Smooth muscle cell (in vitro differentiated cells): Measurements from ENCODE around the gene AP5Z1. TPM values are rescaled to one million over a fixed set of nuclear protein-coding genes. Genes with fewer than 3 reads are reported as not detected.

ENCODE experiments used
- DNase-seq: peaks from one replicate; lab custom pipeline; 2025; ENCODE audit not compliant: unreplicated experiment; lab: John Stamatoyannopoulos, UW
- H2AFZ ChIP-seq: fragments of 200-600 bp; sonication (generic); 2 replicates; pipeline ENCODE4 v1.6.0; 2016; ENCODE audit warnings: antibody characterized with exemption, low read depth, mild to moderate bottlenecking
- H3F3A ChIP-seq: fragments of 200-600 bp; sonication (generic); 2 replicates; pipeline ENCODE4 v1.6.0; 2017; ENCODE audit warnings: antibody characterized with exemption, low read depth
- H3K27ac ChIP-seq: fragments of 200-600 bp; sonication (generic); 2 replicates; pipeline ENCODE4 v1.5.1; 2016; ENCODE audit warnings: low read depth, mild to moderate bottlenecking
- H3K27me3 ChIP-seq: fragments of 200-600 bp; sonication (generic); 2 replicates; pipeline ENCODE4 v1.6.1; 2016; ENCODE audit warnings: low read depth, mild to moderate bottlenecking
- H3K36me3 ChIP-seq: fragments of 200-600 bp; sonication (generic); 2 replicates; pipeline ENCODE4 v1.5.1; 2016; ENCODE audit warnings: low read depth
- H3K4me1 ChIP-seq: fragments of 200-600 bp; sonication (generic); 2 replicates; pipeline ENCODE4 v1.5.1; 2016; ENCODE audit warnings: low read depth
- H3K4me2 ChIP-seq: fragments of 200-600 bp; sonication (generic); 2 replicates; pipeline ENCODE4 v1.6.0; 2016; ENCODE audit warnings: mild to moderate bottlenecking
- H3K4me3 ChIP-seq: fragments of 200-600 bp; sonication (generic); 2 replicates; pipeline ENCODE4 v1.5.1; 2016; ENCODE audit warnings: mild to moderate bottlenecking
- H3K79me2 ChIP-seq: fragments of 200-600 bp; sonication (generic); 2 replicates; pipeline ENCODE4 v1.6.0; 2016; ENCODE audit warnings: low read depth, mild to moderate bottlenecking
- H3K9ac ChIP-seq: fragments of 200-600 bp; sonication (generic); 2 replicates; pipeline ENCODE4 v1.6.0; 2016; ENCODE audit warnings: low read depth
- H3K9me3 ChIP-seq: fragments of 200-600 bp; sonication (generic); replicated peaks from 2 replicates; pipeline ENCODE4 v1.5.1; 2016; ENCODE audit warnings: low read depth
- H4K20me1 ChIP-seq: fragments of 200-600 bp; sonication (generic); 2 replicates; pipeline ENCODE4 v1.6.0; 2016; ENCODE audit warnings: low read depth
- CTCF ChIP-seq: fragments of 200-600 bp; sonication (generic); IDR thresholded peaks from 2 replicates; pipeline ENCODE4 v1.5.1; 2017; ENCODE audit warnings: borderline replicate concordance, mild to moderate bottlenecking, antibody characterized with exemption; ENCODE audit not compliant: insufficient read depth, poor library complexity, severe bottlenecking
- WGBS: methylation state at CpG from one replicate; pipeline ENCODE4 v1.1.7; 2016; ENCODE audit warnings: low lambda C conversion rate; 5-methylcytosine and 5-hydroxymethylcytosine counted together
- polyA plus RNA-seq: library from polyadenylated mRNA; unstranded; fragments of >200 nt; fragmentation: Nextera tagmentation; extraction: Ambion mirVana; gene quantifications from 2 replicates; pipeline ENCODE4 v1.2.1, GENCODE V29; 2016
- total RNA-seq: library from RNA; depleted of rRNA; stranded (reverse); fragments of >200 nt; gene quantifications from 2 replicates; pipeline ENCODE4 v1.2.3, GENCODE V29; 2014

AP5Z1 gene
- total and polyA plus RNA-seq, 2 experiments from 2014 or later: 16.6 to 37.6 TPM

- peaks cover 35% of the 10 kb centered on the region for H3F3A ChIP-seq
- H3K27ac ChIP-seq: no peak overlapping the region
- no peak overlapping the region for H3K4me2 ChIP-seq
- H3K79me2 ChIP-seq: peaks cover 45% of the 10 kb centered on the region
- no peaks in the 10 kb centered on the region for H4K20me1 ChIP-seq
- no peak for TF ChIP-seq CTCF
- H2AFZ ChIP-seq: no peak overlapping the region
- H3K9me3 ChIP-seq: no peaks in the 10 kb centered on the region
- no peak for DNase-seq
- WGBS: 93% methylated on average over 23 of the region's 23 CpGs
- no peaks in the 10 kb centered on the region for H3K27me3 ChIP-seq
- H3K9ac ChIP-seq: no peak overlapping the region
- peaks cover 40% of the 10 kb centered on the region for H3K4me1 ChIP-seq
- no peaks in the 10 kb centered on the region for H3K36me3 ChIP-seq
- H3K4me3 ChIP-seq: no peak overlapping the region
Observed at GRCh38 chr7:4742051-4742573, 33.3 kb upstream of the AP5Z1 start.

- WGBS: 93% methylated on average over 10 of the region's 10 CpGs
- Histone ChIP-seq H3K4me3 (no peak overlapping the region), H3K4me1 (peaks cover 40% of the 10 kb centered on the region), H3K9ac (no peak overlapping the region), H3K9me3 (no peaks in the 10 kb centered on the region), H3K79me2 (peaks cover 45% of the 10 kb centered on the region), H2AFZ (no peak overlapping the region), H3K27me3 (no peaks in the 10 kb centered on the region), H3F3A (peaks cover 35% of the 10 kb centered on the region), H3K36me3 (no peaks in the 10 kb centered on the region), H3K4me2 (no peak overlapping the region), H4K20me1 (no peaks in the 10 kb centered on the region), H3K27ac (no peak overlapping the region)
- DNase-seq: no peak
- no peak for TF ChIP-seq CTCF
Observed at GRCh38 chr7:4742852-4743251, 32.6 kb upstream of the AP5Z1 start.

GRCh38 chr7:4744391-4745264, 30.8 kb upstream of the AP5Z1 start:
- H3K36me3 ChIP-seq: no peaks in the 10 kb centered on the region
- H3K4me2 ChIP-seq: peak overlapping the region; percentile 85
- H3K4me1 ChIP-seq: peaks cover 25% of the 10 kb centered on the region
- H3K27ac ChIP-seq: peak overlapping the region; percentile 99
- peak overlapping the region; percentile 92 for H3K9ac ChIP-seq
- no peak for TF ChIP-seq CTCF
- peak; percentile 95 for DNase-seq
- no peak overlapping the region for H2AFZ ChIP-seq
- no peaks in the 10 kb centered on the region for H3K9me3 ChIP-seq
- H4K20me1 ChIP-seq: no peaks in the 10 kb centered on the region
- 34% methylated on average over 23 of the region's 31 CpGs for WGBS
- H3F3A ChIP-seq: peaks cover 24% of the 10 kb centered on the region
- peak overlapping the region; percentile 51 for H3K4me3 ChIP-seq
- peaks cover 52% of the 10 kb centered on the region for H3K79me2 ChIP-seq
- no peaks in the 10 kb centered on the region for H3K27me3 ChIP-seq
